RPMI8226 (cell line): Measurements from ENCODE around the gene MYO15A.
A peak's percentile ranks its signal among the peaks of the same experiment; 100 is the strongest.

Source experiments
- DNase-seq: peaks from one replicate; pipeline ENCODE4 v3.0.0-alpha.2; 2015

MYO15A gene

GRCh38 chr17:18102640-18103039, 5.9 kb upstream of the MYO15A start:
- DNase-seq = no peak

GRCh38 chr17:18105027-18105426, 3.5 kb upstream of the MYO15A start:
- DNase-seq = no peak

GRCh38 chr17:18105595-18105994, 3.0 kb upstream of the MYO15A start:
- no peak for DNase-seq

GRCh38 chr17:18106211-18106610, 2.3 kb upstream of the MYO15A start:
- no peak for DNase-seq

- no peak for DNase-seq
These were observed 1.3 kb upstream of the MYO15A start for GRCh38 chr17:18107061-18107790.

GRCh38 chr17:18107971-18108370, 585 bp upstream of the MYO15A start:
- no peak for DNase-seq

GRCh38 chr17:18109935-18110485, 1.5 kb downstream of the MYO15A start:
- DNase-seq = no peak

- DNase-seq = no peak
These were observed 2.1 kb downstream of the MYO15A start for GRCh38 chr17:18110636-18111145.

GRCh38 chr17:18111330-18111971, 2.9 kb downstream of the MYO15A start:
- DNase-seq = no peak

GRCh38 chr17:18115517-18115916, 7.0 kb downstream of the MYO15A start:
- DNase-seq = no peak

- DNase-seq = no peak
These were observed 7.5 kb downstream of the MYO15A start for GRCh38 chr17:18116078-18116477.

GRCh38 chr17:18117533-18117932, 9.0 kb downstream of the MYO15A start:
- no peak for DNase-seq

- no peak for DNase-seq
These were observed 9.7 kb downstream of the MYO15A start for GRCh38 chr17:18117982-18118975.

GRCh38 chr17:18119166-18119745, 10.7 kb downstream of the MYO15A start:
- DNase-seq = no peak

- no peak for DNase-seq
These were observed 11.4 kb downstream of the MYO15A start for GRCh38 chr17:18119938-18120337.

GRCh38 chr17:18120461-18121017, 12.0 kb downstream of the MYO15A start:
- DNase-seq = no peak

GRCh38 chr17:18121144-18121910, 12.8 kb downstream of the MYO15A start:
- no peak for DNase-seq

GRCh38 chr17:18122990-18123753, 14.6 kb downstream of the MYO15A start:
- no peak for DNase-seq

GRCh38 chr17:18124345-18125126, 16.0 kb downstream of the MYO15A start:
- no peak for DNase-seq

GRCh38 chr17:18129041-18129502, 20.5 kb downstream of the MYO15A start:
- DNase-seq = peak; percentile 43
